HG03575 (cell line): ENCODE data around the gene SLC26A11.

Experiments used
- ATAC-seq: cut with Tn5 transposase; IDR thresholded peaks from one replicate; pipeline ENCODE4 v1.9.1; 2021; ENCODE audit not compliant: unreplicated experiment, insufficient number of reproducible peaks, low FRiP score; ENCODE audit errors: extremely low read depth

SLC26A11 gene

DNA sequence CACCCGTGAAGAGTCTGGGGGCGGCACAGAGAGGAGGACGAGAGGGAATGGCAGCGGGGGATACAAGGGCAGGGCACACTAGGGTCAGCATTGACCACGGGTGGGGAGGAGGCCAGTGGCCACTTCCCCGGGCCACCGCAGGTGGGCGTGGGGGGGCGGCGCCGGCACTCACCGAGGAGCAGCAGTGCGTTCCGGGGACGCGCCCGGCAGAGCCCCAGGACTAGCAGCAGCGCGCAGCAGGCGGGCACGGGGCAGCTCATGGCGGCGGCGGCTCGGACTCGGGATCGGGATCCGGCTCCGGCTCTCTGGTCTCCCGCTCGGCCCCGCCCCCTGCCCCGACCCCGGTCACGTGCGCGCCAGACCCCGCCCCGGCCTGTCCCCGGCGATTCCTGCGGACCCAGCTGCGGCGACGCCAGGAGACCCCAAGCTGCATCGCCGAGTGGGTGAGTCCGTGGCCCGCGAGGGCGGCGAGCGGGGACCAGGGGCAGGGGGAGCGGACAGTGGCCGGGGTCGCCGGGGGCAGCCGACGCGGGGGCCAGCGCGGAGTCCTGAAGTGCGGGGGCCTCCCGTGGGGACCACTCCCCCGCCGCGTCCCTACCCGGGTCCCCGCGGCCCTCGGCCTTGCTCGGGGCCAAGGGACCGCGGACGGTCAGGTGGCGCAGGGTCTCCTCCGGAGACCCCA, at the start of gene SLC26A11, which contains the start of gene SGSH:
Gene SLC26A11 (plus strand): TSS at position 374 of the 682 bp plus-strand sequence. CDS start 1,134 bp downstream, outside the sequence.
Gene SGSH (minus strand): TSS at position 280 of the 682 bp plus-strand sequence. CDS start 20 bp downstream, at position 260.
- no peak for ATAC-seq

DNA sequence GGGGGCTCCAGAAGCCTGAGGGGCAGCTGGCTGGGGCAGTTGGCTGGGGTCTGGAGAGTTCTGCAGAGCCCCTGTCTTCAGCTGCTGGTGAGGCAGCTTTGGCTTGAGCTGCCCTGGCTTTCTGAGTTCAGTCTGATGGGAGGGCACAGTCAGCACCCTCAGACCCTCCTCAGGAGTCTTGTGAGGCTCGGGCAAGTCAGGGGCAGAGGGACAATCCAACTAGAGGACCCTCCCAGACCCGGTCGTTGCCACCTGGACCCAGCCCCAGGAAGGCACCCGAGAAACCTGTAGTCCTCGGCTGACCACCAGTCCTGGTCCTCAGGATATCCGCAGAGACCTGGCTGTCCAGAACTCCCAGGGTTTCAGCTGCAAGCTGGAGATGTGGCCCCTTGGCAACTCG, 48.5 kb upstream of the SLC26A11 start:
- no peak for ATAC-seq

DNA sequence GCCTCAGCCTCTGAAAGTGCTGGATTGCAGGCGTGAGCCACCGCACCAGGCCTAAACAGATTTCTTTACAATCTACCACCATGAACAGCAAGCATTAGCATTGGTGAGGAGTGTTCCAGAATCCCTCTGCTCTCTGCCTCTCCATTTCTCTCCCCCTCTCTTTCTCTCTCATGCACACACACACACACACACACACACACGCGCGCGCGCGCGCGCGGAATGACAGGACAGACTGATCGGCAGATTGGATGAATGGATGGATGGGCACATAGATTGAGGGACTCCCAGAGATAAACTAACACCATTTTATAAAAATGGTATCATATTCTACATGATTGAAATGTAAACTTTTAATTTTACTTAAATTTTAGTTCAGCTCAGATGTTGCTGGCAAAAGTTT, 47.1 kb upstream of the SLC26A11 start:
- no peak for ATAC-seq

DNA sequence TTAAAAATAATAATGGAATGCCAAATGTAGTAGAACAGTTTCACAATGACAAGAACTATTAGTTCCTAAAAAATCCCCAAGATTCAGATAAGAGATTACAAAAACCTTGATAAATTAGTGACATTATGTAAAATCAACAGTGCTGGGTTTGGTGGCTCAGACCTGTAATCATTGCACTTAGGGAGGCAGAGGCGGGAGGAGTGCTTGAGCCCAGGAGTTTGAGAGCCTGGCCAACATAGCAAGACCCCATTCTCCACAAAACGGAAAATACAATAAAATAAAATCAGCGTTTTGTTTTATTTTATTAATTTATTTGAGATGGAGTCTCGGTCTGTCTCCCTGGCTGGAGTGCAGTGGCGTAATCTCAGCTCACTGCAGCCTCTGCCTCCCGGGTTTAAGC, 46.3 kb upstream of the SLC26A11 start:
- no peak for ATAC-seq

DNA sequence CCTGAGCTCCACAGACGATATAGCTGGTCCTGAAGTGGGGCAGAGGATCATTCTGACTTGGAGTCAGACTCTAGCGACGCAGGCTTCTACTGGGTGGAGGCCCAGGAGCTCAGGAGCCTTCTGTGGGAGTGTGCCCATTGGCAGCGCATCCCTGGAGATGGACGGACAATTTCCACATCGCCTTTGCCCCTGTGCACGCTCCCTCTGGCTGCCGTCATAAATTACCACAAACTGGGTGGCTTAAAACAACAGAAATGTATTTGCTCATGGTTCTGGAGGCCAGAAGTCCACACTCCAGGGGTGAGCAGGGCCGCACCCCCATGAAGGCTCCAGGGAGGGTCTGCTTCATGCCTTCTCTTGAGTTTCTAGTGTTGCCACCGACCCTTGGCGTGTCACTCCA, 43.5 kb upstream of the SLC26A11 start:
- no peak for ATAC-seq

DNA sequence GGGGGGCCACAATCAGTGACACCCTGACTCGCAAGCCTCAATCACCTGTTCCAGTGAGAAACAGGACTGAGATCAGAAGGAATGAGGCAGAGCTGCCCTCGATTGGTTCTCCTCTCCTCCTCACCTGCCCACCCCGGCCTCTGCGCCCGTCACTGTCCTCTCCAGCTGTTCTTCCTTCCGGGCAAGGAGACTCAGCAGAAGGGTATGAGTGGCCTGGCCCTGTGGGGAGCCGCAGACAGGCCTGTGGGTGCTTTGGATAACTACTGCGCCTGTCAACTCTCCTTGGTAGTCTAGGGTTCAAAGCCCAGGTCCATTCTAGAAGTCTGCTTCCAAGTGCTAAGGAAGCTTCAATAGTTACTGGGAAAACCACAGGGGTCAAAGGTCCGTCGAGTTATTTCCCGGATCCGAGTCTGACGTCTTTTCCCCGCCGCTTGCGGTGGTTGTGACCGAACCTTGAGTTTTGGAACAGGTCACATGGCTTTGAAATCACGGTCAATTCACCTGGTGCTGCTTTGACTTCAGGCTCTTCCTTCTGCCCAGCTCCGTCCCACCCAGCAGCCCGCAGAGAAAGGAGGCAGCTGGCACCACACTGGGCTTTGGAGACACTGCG, 42.1 kb upstream of the SLC26A11 start:
- ATAC-seq, result no peak

DNA sequence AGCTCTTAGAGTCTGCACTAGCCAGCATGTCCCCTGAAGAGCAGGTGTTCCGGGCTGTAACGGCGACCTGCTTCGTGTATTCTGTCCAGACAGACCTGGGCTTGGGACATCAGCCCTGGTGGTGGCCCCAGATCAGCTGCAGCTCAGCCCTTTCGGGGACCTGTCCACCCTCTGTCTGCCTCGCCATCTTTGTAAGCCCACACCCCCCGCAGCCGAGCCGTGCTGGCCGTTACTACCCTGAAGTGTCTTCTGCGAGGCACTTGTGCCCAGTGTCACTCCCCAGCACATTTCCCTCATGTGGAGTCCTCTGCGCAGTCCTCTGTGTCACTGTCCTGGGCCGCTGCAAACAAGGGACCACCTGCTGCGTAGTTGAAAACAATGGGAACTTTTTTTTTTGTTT, 40.0 kb upstream of the SLC26A11 start:
- ATAC-seq, result no peak

DNA sequence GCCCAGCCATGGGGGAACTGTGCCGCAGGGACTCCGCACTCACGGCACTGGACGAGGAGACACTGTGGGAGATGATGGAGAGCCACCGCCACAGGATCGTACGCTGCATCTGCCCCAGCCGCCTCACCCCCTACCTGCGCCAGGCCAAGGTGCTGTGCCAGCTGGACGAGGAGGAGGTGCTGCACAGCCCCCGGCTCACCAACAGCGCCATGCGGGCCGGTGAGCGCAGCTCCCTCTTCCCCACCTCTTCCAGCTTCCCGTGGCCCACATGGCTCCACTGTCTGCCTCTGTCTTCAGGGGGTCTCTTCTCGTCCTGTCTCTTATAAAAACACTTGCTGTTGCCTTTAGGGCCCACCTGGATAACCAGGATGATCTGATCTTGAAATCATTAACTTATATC, 38.8 kb upstream of the SLC26A11 start:
- ATAC-seq, result no peak

DNA sequence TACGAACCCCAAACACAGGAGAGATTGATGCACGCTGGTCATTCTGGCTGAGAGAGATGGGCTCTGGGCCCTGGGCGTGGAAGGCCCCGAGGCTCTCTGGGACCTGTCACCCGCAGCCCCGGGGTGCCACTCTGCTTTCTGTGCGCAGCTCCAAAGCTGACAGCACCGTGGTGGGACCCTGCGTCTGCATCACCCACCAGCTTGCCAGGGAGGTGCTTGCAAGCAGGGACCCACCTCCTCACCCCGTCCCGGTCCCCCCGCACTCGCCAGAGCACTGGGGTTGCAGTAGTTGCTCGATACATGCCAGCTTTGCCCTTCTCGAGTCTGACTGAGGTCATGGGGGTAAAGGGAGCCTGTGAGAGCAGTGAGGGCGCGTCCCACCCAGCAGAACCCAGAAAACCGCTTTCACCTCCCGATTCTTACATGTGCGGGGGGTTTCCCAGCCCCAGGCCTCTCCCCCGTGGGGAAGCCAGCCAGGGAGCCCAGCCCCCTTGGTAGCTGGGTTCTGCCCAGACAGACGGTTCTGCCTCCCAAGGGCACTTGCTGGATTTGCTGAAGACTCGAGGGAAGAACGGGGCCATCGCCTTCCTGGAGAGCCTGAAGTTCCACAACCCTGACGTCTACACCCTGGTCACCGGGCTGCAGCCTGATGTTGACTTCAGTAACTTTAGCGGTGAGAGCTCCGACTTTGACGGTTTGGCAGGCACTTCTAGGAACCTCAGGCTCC, 37.9 kb upstream of the SLC26A11 start:
- ATAC-seq, result no peak

DNA sequence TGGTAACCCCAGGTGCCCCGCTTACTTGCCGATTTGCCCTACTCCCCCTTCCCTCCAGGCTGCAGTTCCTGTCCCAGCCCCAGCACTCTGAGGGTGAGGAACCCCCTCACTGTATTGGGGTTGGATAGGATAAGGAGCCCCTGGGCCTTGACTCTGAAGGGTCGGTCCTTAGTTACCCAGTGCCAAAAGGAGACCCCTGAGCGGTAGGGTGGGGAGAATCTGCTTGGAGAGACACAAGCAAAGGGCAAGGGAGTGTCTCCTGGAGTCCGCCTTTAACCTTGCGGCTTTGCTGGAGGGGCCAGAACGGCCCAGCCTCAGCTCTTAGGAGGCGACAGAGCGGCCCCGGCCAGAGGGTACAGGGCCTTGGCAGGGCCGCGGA, 37.4 kb upstream of the SLC26A11 start:
- ATAC-seq, result no peak

DNA sequence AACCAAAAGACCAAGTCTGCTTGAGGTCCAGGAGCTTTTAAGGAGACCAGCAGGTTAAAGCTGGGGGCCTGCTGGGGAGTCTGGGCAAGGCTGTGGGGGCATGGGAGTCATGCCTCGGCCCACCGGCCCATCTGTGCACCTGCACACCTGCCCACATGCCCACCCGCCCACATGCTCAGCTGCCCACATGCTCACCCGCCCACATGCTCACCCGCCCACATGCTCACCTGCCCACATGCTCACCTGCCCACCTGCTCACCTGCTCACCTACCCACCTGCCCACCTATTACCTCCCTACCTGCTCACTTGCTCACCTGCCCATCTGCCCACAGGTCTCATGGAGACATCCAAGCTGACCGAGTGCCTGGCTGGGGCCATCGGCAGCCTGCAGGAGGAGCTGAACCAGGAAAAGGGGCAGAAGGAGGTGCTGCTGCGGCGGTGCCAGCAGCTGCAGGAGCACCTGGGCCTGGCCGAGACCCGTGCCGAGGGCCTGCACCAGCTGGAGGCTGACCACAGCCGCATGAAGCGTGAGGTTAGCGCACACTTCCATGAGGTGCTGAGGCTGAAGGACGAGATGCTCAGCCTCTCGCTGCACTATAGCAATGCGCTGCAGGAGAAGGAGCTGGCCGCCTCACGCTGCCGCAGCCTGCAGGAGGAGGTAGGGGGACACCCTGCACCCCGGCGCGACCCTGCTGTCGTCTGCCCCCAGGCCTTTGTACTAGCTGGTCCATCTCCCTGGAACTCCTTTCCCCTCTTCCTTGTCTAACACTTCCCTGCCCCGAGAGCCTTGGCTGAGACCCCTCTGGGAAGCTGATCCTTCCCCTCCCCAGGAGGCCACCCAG, 36.4 kb upstream of the SLC26A11 start:
- no peak for ATAC-seq

DNA sequence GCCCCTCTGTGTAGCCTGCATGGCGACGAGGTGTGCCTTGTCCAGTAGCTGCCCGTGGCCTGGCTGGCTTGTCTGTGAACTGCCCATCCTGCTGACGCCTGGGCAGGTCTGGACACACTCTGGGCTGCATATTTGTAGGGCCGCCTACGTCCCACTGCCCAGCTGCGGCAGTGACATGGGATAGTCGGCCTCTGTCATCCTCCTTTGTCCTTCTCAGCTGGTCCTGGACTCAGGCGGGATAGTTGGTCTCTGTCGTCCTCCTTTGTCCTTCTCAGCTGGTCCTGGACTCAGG, 35.9 kb upstream of the SLC26A11 start:
- no peak for ATAC-seq

DNA sequence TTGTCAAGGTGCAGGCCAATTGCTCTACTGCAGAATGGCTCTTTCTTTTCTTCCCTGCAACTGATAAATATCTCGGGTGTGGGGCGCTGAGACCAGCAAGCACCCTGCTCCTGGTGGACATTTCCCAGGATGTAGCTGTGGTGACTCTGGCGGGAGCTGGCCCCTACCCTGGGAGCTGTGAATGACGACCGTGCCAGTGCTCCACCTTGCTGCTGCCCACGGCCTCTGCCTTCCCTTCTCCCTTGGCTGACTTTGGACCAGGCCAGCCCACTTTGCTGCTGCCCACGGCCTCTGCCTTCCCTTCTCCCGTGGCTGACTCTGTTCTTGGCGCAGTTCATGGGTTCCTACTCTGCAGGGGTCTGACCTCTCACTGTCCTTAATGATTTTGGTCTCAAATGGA, 34.3 kb upstream of the SLC26A11 start:
- ATAC-seq, result no peak

DNA sequence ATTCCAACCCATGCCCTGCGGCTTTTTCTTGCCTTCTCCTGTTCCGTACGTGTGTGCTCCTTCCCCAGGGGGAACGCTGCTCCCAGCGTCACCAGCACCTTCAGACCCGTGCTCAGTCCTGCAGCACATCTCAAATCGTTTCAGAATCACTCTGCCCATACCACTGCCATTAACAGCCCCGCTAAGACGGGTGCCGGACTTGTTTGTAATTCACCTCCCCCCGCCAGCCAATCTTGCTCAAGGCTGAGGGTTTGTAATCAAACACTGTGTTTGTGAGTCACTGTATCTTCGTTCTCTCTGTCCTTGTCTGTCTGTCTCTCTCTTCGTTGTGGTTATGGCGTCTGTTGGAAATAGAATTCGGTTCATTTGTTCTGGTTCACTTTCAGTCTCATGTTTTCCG, 33.1 kb upstream of the SLC26A11 start:
- ATAC-seq, result no peak

DNA sequence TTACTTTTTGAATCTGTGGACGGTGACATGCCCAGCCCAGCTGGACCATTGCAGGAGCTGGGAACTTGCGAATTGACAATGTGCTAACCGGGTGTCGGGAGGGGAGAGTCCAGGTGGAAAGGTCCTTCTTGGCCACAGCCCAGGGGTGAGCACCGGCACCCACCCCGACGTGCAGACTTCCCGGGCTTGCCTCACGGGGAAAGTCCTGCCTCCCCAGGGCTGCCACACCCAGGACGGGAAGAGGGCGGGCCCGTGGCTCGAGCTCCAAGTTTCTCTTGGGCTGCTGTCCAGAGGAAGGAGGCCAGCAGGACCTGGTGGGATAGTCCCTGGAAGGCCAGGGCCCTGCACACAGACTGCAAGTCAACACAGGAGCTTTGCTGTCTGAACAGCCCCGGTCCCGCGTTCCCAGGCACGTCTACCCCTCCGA, 32.7 kb upstream of the SLC26A11 start:
- no peak for ATAC-seq

DNA sequence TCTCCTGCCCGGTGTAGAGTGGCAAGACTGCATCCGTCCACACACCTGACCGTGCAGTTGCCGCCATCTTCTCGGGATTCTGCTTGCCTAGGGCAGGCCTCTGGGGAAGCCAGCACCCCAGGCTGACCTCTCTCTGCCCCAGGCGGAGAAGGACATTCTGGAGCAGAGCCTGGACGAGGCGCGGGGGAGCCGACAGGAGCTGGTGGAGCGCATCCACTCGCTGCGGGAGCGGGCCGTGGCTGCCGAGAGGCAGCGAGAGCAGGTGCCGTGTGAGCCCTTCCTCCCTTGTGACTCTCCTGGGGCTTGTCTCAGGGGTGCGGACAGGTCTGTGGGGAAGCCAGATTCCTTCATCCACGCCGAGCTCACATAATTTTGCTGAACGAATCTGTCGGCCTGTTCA, 30.6 kb upstream of the SLC26A11 start:
- no peak for ATAC-seq

DNA sequence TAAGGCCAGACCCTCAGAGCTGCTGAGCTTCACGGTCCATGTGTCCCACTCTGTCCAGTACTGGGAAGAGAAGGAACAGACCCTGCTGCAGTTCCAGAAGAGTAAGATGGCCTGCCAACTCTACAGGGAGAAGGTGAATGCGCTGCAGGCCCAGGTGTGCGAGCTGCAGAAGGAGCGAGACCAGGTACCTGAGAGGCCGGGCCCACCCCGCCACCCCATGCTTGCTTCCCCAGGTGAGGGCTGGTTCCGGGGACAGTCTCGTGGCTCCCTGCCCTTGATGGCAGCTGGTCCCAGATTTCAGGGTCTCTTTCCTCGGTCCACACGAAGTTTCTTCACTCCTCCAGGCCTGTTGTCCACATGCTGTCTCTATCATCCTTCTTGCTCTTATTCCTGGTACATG, 29.5 kb upstream of the SLC26A11 start:
- no peak for ATAC-seq

DNA sequence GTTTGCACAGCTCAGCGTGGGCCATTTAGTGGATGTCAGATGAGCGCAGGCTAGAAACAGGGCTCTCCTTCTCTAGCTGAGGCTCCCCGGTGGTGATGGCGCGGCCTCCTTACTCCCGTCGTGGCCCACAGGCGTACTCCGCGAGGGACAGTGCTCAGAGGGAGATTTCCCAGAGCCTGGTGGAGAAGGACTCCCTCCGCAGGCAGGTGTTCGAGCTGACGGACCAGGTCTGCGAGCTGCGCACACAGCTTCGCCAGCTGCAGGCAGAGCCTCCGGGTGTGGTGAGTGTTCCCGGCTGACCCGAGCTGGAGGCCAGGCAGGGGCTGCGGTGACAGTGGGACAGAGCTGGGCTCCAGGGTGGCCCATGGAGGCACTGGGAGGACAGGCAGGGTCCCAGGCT, 29.0 kb upstream of the SLC26A11 start:
- no peak for ATAC-seq

DNA sequence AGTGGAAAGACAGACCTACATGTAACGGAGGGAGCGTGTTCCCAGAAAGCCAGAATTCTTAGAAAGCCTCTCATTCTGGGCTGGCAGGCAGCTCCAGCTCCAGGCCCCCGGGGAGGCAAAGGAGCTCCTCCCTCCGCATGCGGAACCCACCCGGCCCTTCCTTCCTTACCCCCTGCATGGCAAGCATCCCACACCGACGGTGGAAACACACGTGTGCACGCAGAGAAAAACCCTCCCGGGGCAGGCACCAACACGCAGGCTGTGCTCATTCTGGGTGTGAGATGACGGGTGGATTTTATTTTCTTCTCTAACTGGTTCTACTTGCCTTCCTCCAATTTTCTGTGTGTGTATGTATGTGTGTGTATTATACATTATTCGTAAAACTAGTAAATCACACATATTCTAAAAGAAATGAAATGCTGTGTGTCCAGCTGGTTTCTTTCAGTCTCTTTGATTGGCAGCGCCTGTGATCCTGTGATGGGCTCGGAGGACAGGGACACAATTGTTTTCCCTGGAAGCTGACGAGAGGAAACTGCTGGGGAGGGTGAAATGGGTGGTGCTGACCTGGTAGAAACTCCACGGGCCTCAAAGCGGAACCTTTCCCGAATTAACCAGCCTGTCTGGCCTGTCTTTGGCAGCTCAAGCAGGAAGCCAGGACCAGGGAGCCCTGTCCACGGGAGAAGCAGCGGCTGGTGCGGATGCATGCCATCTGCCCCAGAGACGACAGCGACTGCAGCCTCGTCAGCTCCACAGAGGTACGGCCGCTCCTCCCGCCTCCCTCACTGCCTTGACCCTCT, 28.2 kb upstream of the SLC26A11 start:
- ATAC-seq, result no peak
